Measurements from ENCODE around the gene COL19A1. TPM values are rescaled to one million over a fixed set of nuclear protein-coding genes. Genes with fewer than 3 reads are reported as not detected.

Gene COL19A1
- total RNA-seq: under 0.01 and 1.9 TPM in 2 replicates

GRCh38 chr6:69866351-69866769 is at the start of gene COL19A1:
Gene COL19A1, plus strand, starts transcription at chr6:69866556. Its CDS starts 13,012 bp downstream, at chr6:69879568.

Small RNA genes lying within 50 kb of the gene (small RNA-seq; reads per million reads assigned to genes)
- gene RPL37P15 (ENCODE audit: low replicate concordance): not detected

Other genes starting within 250 kb of the COL19A1 start
- 19.5 and 29.5 TPM in 2 replicates for gene LMBRD1, start 69.5 kb upstream of the COL19A1 start, total RNA-seq